GM13977 (cell line): Measurements from ENCODE around the gene P3H4.
A peak's percentile ranks its signal among the peaks of the same experiment; 100 is the strongest.

Experiments used
- DNase-seq: peaks from one replicate; pipeline ENCODE4 v3.0.0; 2012; ENCODE audit warnings: low spot score
- CTCF ChIP-seq: IDR thresholded peaks from 2 replicates; pipeline ENCODE4 v1.5.1; 2012; ENCODE audit warnings: mild to moderate bottlenecking, control low read depth; ENCODE audit not compliant: insufficient read depth; ENCODE audit errors: extremely low read depth, missing control alignments
- in situ Hi-C: fragments of 300-500 bp; cut with MboI; formaldehyde crosslinking; loops from one replicate; pipeline ENCODE4 v1.12.0; 2022; ENCODE audit warnings: low sequenced_read_pairs, low pct_unique_long_range_greater_than_20kb, mixed read lengths, inconsistent platforms; ENCODE audit not compliant: unreplicated experiment

Gene P3H4

GRCh38 chr17:41787021-41787418 lies 24.7 kb downstream of the P3H4 start:
- TF ChIP-seq CTCF, result no peak
- in situ Hi-C loops, result no loop called here
- no peak for DNase-seq

- in situ Hi-C loops, result no loop called here
- peak; percentile 64 for TF ChIP-seq CTCF
- DNase-seq, result peak; percentile 99
Measured at GRCh38 chr17:41786227-41787020, 25.3 kb downstream of the P3H4 start, which contains the start of gene JUP. Gene JUP, minus strand, starts transcription at chr17:41786711. Its CDS starts 14,857 bp downstream, at chr17:41771854.

GRCh38 chr17:41785859-41786226 lies 25.9 kb downstream of the P3H4 start:
- in situ Hi-C loops, result no loop called here
- no peak for DNase-seq
- no peak for TF ChIP-seq CTCF

- no peak for DNase-seq
- in situ Hi-C loops, result no loop called here
- no peak for TF ChIP-seq CTCF
Measured at GRCh38 chr17:41785091-41785858, 26.5 kb downstream of the P3H4 start.

- TF ChIP-seq CTCF, result no peak
- peak; percentile 70 for DNase-seq
- in situ Hi-C loops, result no loop called here
Measured at GRCh38 chr17:41784207-41784744, 27.5 kb downstream of the P3H4 start.

GRCh38 chr17:41782142-41782541 lies 29.6 kb downstream of the P3H4 start:
- DNase-seq, result no peak
- in situ Hi-C loops, result no loop called here
- TF ChIP-seq CTCF, result no peak
